IgD-negative memory B cell (primary cell): ENCODE data around the gene PHOX2B. TPM values are rescaled to one million over a fixed set of nuclear protein-coding genes. Genes with fewer than 3 reads are reported as not detected.
"Not testable (repeated sequence)": the region's sequence is repeated elsewhere in the genome, so short reads cannot be mapped to it uniquely, and the experiment has no call there.

Source experiments
- H3K27ac Mint-ChIP-seq, 3 donors: one replicate each; pipeline ENCODE4 v1.8.0; 2020 to 2022; ENCODE audit warnings: mild to moderate bottlenecking in 3 of 3, mixed read lengths in 3 of 3, moderate library complexity in 1 of 3
- H3K27me3 Mint-ChIP-seq: one replicate; pipeline ENCODE4 v1.8.0; 2021; ENCODE audit warnings: mixed read lengths
- H3K36me3 Mint-ChIP-seq: one replicate; pipeline ENCODE4 v1.8.0; 2020; ENCODE audit warnings: mild to moderate bottlenecking, mixed read lengths
- H3K4me1 Mint-ChIP-seq, 3 donors: one replicate each; pipeline ENCODE4 v1.8.0; 2020 to 2022; ENCODE audit warnings: mixed read lengths in 3 of 3, mild to moderate bottlenecking in 1 of 3
- H3K4me3 Mint-ChIP-seq, 4 donors: one replicate each; pipeline ENCODE4 v1.8.0; 2020 to 2022; ENCODE audit warnings: mild to moderate bottlenecking in 4 of 4, mixed read lengths in 4 of 4, moderate library complexity in 3 of 4
- H3K9me3 Mint-ChIP-seq, 3 donors: one replicate each; pipeline ENCODE4 v1.8.0; 2020 to 2021; ENCODE audit warnings: mixed read lengths in 3 of 3, mild to moderate bottlenecking in 1 of 3
- polyA plus RNA-seq: library from polyadenylated mRNA; unstranded; fragments of 300-500 nt; fragmentation: Illumina TruSeq; gene quantifications from one replicate; pipeline ENCODE4 v1.2.3, GENCODE V29; 2021

The PHOX2B gene
- polyA plus RNA-seq, 1 donor from 2014 or later: not detected

DNA sequence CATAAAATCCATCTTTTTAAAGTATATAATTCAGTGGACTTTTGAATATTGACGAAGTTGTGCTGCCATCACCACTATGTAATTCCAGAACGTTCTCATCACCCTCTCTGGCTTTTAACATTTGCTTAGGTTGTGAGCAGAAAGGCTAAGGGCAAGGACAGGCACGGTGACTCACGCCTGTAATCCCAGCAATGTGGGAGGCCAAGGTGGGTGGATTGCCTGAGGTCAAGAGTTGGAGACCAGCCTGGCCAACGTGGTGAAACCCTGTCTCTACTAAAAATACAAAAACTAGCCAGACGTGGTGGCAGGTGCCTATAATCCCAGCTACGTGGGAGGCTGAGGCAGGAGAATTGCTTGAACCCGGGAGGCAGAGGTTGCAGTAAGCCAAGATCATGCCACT is 11.0 kb downstream of the PHOX2B start:
- not testable (repeated sequence) for H3K4me1 Mint-ChIP-seq, H3K27me3 Mint-ChIP-seq, H3K36me3 Mint-ChIP-seq, H3K27ac Mint-ChIP-seq, H3K9me3 Mint-ChIP-seq, H3K4me3 Mint-ChIP-seq

DNA sequence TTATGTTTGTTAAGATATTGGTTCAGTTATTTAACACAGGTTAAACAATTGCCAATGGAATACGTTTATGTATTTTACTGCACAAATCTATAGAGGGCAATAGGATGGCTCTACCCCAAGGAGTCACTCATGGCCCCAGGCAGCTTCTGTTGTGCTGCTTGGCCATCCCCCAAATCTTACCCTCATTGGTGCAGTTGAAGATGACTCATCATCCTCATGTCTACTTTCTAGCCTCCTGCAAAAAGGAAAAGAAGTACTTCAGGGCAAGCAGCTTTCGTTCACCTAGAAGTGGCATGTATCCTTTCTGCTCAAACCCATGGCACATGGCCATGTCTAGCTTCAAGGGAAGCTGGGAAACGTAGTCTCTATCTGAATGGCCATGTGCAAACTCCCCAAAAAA is 14.2 kb downstream of the PHOX2B start:
- Mint-ChIP-seq H3K4me1 (no peaks in the 10 kb centered on the region), H3K4me3 (no peak overlapping the region), H3K27ac (no peak overlapping the region), H3K27me3 (peaks cover 1% of the 10 kb centered on the region), H3K36me3 (no peaks in the 10 kb centered on the region), H3K9me3 (no peaks in the 10 kb centered on the region)

DNA sequence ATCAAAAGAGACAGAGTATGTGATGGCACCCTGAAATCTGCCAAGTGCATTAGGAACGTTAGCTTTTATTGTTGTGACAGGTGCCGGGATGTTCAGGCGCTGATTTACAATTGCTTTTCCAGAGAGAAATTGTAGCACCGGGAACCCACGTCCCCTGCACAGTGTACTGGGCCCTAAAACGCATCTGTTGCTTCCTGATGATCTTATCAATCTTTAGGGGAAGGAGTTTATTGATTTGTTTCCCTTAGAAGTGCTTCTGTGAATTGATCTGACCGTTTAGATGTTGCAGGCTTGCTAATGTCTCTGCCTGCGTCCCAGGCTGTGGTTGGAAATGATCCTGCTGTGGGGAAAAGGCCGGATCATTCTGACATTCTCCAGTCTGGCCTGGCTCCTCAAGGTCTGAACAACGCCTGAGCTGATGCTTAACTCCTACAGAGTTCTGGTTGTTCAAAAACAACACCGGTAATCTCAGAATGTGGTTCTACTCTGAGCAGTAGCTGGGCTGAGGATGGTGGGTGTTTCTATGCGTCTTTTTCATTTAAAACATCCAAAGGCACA is 16.9 kb downstream of the PHOX2B start:
- Mint-ChIP-seq H3K36me3 (no peaks in the 10 kb centered on the region), H3K27ac (no peak overlapping the region), H3K4me1 (no peaks in the 10 kb centered on the region), H3K27me3 (peaks cover 1% of the 10 kb centered on the region), H3K9me3 (peaks cover 1 to 4% (median 1%) of the 10 kb centered on the region in 3 donors), H3K4me3 (no peak overlapping the region)

DNA sequence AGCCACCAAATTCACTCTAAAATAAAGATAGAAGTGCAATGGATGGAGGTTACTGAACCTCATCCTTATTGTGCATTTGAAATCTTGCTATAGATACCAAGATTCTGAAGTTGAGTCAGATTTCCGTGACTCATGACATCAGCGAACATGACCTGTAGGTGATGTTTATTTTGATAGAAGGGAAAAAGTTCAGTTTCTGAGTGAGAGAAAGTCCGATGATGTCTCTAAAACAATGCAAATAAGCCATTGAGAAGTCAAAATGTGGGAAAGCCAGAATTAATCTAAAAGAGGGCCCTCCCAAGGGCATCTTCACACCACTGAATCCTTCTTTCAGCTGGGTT is 20.0 kb downstream of the PHOX2B start:
- Mint-ChIP-seq H3K27me3 (peaks cover 1% of the 10 kb centered on the region), H3K36me3 (no peaks in the 10 kb centered on the region), H3K4me1 (no peaks in the 10 kb centered on the region), H3K4me3 (no peak overlapping the region), H3K27ac (no peak overlapping the region), H3K9me3 (peaks cover 6 to 10% (median 6%) of the 10 kb centered on the region in 3 donors)

DNA sequence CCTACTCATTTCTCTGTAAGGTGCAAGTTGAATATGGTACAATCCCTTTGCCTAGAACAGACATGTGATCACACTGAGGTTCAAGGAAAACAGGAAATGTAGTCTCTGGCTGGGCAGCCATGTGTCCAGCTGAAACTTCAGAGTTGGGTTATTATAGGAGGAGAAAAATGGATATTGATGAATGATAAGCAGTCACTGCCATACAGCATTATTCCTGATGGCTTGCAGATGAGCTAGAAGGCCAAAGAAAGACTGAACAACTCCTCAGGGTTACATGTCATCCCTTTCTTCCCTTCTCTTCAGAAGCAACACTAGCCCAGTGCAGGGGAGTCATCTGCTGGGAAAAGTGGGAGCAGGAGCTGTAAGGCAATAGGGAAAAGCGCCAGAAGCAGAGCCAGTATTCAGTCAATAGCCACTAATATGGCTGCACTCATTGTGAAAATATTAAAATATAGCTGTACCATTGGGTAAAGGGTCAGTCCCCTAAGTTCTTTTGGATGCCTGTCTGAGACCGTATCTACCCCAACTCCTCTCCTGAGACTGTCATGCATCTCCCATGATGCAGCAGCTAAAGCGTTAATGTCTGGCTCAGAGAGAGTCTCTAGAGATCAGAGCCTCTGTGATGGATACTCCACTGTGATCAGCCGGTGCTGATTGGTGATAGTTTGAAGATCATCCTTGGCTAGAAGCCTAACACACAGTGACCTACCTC is 20.5 kb downstream of the PHOX2B start:
- peaks cover 6 to 10% (median 6%) of the 10 kb centered on the region in 3 donors for H3K9me3 Mint-ChIP-seq

DNA sequence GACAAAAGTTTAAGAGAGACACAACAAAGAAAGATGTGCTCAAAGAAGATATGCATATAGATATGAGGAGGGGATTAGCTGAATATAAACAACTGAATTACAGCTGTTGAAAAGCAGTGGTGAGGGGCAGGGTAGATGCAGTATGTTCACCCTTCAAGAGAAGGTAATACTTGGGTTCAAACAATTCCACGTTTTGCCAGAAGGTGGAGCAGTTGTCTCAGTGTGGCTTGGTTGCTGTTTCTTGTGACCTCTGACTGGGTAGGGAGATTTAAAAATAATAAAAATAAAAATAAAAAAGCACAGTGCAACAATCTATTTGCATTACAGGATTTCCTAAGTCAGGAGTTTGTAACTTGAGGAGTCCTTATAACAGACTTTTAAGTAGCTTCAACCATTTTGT is 23.3 kb downstream of the PHOX2B start:
- Mint-ChIP-seq H3K36me3 (no peaks in the 10 kb centered on the region), H3K9me3 (peaks cover 6 to 10% (median 6%) of the 10 kb centered on the region in 3 donors), H3K27ac (no peak overlapping the region), H3K4me3 (no peak overlapping the region), H3K27me3 (no peaks in the 10 kb centered on the region), H3K4me1 (no peaks in the 10 kb centered on the region)

More for the DNA sequence above, 20.5 kb downstream of the PHOX2B start:
- H3K36me3 Mint-ChIP-seq: no peaks in the 10 kb centered on the region
- no peaks in the 10 kb centered on the region for H3K4me1 Mint-ChIP-seq
- no peak overlapping the region for H3K4me3 Mint-ChIP-seq
- H3K27ac Mint-ChIP-seq: no peak overlapping the region
- peaks cover 1% of the 10 kb centered on the region for H3K27me3 Mint-ChIP-seq

DNA sequence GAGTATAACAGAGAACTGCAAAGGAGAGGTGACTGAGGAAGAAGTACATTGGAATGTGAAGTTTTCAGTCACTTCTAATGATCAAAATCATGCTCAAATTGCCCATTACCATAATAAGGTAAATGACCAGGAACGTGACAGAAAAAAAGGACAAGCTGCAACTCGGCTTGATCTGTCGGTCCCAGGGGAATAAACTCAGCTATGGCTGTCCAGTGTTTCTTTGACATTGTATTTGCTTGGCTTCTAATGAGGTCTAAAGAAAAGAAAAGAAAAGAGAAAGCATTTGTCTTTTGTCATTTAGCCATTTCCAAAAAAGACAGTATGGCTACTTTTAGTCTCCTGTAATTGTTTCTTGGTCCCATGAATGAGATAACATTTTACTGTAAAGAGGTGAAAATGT is 25.2 kb downstream of the PHOX2B start:
- H3K4me1 Mint-ChIP-seq: no peaks in the 10 kb centered on the region
- peaks cover 4 to 10% (median 6%) of the 10 kb centered on the region in 3 donors for H3K9me3 Mint-ChIP-seq
- no peak overlapping the region for H3K4me3 Mint-ChIP-seq

DNA sequence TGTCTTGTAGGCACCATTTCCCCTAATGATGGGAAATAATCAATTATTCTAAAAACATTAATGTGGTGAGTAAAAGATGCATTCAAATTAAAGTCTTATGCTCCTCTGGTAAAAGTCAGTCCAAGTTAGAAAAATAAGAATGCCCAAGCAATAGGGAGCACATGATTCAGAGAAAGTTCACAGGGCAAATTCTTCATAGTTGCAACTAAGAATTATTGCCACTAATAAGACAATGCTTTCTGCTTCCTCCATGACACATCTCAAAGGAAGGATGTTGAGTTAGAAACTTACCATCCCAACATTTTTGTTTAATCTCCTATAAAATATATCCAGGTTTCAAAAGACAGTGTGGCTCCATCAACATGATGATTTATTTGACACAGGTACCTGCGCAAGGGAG is 26.3 kb downstream of the PHOX2B start:
- H3K9me3 Mint-ChIP-seq: peaks cover 4 to 10% (median 5%) of the 10 kb centered on the region in 3 donors
- peaks cover 4% of the 10 kb centered on the region for H3K27me3 Mint-ChIP-seq
- H3K36me3 Mint-ChIP-seq: no peaks in the 10 kb centered on the region
- no peaks in the 10 kb centered on the region for H3K4me1 Mint-ChIP-seq
- H3K27ac Mint-ChIP-seq: no peak overlapping the region
- no peak overlapping the region for H3K4me3 Mint-ChIP-seq

More for the DNA sequence above, 25.2 kb downstream of the PHOX2B start:
- Mint-ChIP-seq H3K27ac (no peak overlapping the region), H3K27me3 (peaks cover 4% of the 10 kb centered on the region), H3K36me3 (no peaks in the 10 kb centered on the region)

DNA sequence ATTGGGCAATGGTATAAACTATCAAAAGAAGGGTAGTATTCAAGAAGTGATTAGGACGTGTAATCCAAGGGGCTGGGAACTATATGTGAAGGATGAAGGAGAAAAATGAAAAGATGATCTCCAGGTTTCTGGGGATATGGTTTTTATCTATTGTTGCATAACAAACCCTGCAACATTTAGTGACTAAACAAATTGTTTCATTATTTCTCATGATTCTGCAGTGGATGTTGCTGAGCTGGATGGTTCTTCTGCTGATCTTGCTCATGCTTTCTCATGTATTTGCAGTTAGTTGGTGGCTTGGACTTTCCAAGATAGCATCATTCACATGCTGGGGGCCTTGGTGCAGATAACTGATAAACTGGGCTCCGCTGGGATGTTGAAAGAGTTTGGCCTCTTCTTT is 29.1 kb downstream of the PHOX2B start:
- Mint-ChIP-seq H3K4me1 (no peaks in the 10 kb centered on the region), H3K27me3 (peaks cover 6% of the 10 kb centered on the region), H3K36me3 (no peaks in the 10 kb centered on the region), H3K4me3 (no peak overlapping the region), H3K9me3 (no peaks in the 10 kb centered on the region), H3K27ac (no peak overlapping the region)

DNA sequence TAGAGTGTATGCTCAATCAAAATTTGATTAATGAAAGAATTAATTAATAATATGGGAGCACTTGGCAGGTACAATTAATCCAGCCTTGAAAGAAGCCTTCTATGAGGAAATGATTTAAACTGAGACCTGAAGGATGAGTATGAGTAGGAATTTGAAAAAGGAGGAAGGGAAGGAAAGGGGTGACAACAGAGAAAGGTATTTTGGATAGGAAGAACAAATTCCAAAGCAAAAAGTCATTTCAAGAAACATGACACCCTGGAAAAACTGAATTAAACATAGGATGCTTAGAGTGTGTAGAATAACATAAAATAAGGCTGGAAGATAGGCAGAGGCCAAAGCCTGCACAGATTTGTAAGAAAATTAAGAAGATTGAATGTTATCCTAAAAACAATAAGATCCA is 29.6 kb downstream of the PHOX2B start:
- Mint-ChIP-seq H3K27me3 (peaks cover 6% of the 10 kb centered on the region), H3K36me3 (no peaks in the 10 kb centered on the region), H3K9me3 (no peaks in the 10 kb centered on the region), H3K4me3 (no peak overlapping the region), H3K4me1 (no peaks in the 10 kb centered on the region), H3K27ac (no peak overlapping the region)

DNA sequence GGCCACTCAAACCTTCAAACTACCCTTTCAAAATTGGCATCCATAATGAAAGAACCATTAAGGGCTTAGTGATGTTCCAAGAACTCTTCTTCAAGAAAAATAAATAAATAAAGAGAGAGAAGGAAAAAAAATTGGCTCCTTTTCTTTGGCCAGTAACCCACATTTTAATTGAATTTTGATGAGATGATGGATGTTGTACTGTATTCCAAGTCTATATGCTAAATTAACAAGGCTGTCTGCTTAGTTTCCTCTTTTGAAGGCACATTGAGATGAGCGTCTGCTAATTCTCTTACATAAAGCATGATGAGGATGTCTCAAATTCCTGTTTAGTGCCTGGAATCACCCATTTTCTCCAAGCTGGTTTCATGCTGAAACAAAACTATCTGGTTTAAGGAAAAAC is 33.4 kb downstream of the PHOX2B start:
- Mint-ChIP-seq H3K27me3 (peaks cover 5% of the 10 kb centered on the region), H3K36me3 (no peaks in the 10 kb centered on the region), H3K4me1 (no peaks in the 10 kb centered on the region), H3K9me3 (peaks cover 0 to 4% (median 0%) of the 10 kb centered on the region in 3 donors), H3K27ac (no peak overlapping the region), H3K4me3 (no peak overlapping the region)

DNA sequence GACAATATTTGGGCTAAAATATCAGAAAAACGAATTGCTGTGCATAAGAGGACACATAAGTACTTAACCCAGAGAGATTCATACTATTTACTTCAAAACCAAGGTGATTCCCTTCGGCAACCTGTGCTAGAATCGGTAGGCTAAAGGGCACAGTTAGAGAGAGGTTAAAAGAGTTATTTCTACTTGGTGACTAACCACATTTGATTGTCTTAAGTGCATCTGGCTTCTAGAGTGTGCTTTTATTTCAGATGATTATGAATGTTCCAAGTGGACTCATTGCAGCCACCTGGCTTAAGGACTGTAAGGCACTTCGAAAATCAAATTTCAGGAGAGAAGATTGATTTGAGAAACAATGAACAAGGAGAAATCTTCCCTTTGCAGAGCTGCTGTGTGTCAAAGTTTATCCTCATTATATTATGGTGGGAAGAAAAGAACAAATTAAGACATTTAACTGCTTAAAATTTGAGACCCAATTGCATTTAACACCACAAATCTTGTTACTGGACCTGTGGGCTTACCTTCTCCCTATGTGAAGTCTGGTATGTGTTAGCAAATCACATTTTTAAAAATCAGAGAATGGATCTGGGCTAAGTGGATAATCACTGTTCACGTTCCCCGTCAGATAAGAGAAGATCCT is 34.0 kb downstream of the PHOX2B start:
- H3K36me3 Mint-ChIP-seq: no peaks in the 10 kb centered on the region
- H3K27me3 Mint-ChIP-seq: peaks cover 4% of the 10 kb centered on the region
- H3K9me3 Mint-ChIP-seq: peaks cover 0 to 4% (median 0%) of the 10 kb centered on the region in 3 donors
- no peak overlapping the region for H3K4me3 Mint-ChIP-seq
- no peaks in the 10 kb centered on the region for H3K4me1 Mint-ChIP-seq
- H3K27ac Mint-ChIP-seq: no peak overlapping the region

DNA sequence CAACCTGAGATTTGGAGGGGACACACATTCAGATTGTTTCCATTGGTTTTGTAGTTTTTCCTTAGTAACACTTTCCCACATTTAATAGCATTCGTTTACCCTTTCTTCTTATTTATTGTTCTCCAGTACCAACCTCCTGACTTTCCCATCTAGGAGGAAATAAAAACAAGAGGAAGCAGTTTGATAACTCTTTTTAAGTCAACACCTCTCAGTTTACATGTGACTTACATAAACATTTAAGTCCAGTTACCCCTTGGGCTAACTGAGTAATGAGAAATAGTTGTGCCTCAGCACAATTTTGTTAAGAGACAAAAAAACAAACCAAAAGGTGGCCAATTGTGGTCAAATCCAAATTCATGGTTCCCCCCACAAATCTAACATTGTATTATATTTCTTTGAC is 34.8 kb downstream of the PHOX2B start:
- peaks cover 2% of the 10 kb centered on the region for H3K27me3 Mint-ChIP-seq
- H3K4me3 Mint-ChIP-seq: no peak overlapping the region
- peaks cover 0 to 4% (median under 1%) of the 10 kb centered on the region in 3 donors for H3K9me3 Mint-ChIP-seq
- no peaks in the 10 kb centered on the region for H3K4me1 Mint-ChIP-seq
- no peaks in the 10 kb centered on the region for H3K36me3 Mint-ChIP-seq
- H3K27ac Mint-ChIP-seq: no peak overlapping the region

DNA sequence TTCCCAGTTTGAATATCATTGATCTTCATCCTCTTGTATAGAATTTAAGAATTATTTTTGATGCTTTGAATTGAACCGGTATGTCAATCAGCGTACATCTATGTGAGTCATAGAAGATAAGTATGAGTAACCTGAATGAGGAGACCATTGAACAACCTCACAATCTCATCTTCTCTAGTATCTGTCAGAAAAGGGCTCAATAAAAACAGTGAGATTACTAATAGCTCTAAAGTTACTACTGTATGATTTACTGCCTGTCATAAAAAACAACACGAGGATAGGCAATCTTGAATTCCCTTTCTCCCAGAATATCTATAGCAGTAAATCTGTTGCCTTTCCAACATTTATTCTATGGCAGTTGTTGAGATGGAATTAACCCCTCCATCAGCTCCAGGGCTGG is 36.1 kb downstream of the PHOX2B start:
- Mint-ChIP-seq H3K27ac (no peak overlapping the region), H3K4me3 (no peak overlapping the region), H3K36me3 (no peaks in the 10 kb centered on the region), H3K27me3 (peaks cover 2% of the 10 kb centered on the region), H3K9me3 (peaks cover 0 to 4% (median 2%) of the 10 kb centered on the region in 3 donors), H3K4me1 (no peaks in the 10 kb centered on the region)

DNA sequence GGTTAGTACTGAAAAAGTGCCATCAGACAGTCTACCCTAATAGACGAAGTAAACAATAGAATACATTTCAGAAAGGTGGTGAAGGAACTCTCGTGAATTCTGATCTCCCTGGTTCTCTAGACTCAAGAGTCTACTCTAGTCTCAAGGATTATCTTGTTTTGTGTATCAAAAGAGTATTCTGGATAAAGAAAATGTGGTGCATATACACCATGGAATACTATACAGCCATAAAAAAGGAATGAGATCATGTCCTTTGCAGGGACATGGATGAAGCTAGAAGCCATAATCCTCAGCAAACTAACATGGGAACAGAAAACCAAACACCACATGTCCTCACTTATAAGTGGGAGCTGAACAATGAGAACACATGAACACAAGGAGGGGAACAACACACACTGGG is 36.9 kb downstream of the PHOX2B start:
- not testable (repeated sequence) for H3K4me3 Mint-ChIP-seq, H3K27me3 Mint-ChIP-seq, H3K27ac Mint-ChIP-seq, H3K4me1 Mint-ChIP-seq, H3K9me3 Mint-ChIP-seq, H3K36me3 Mint-ChIP-seq
